Left ventricle myocardium superior (tissue), 1 donor: ENCODE results near the gene NPS. TPM values are rescaled to one million over a fixed set of nuclear protein-coding genes. Genes with fewer than 3 reads are reported as not detected.

ENCODE experiments used
- ATAC-seq: fragments of 200-7000 bp; cut with Tn5 transposase; one replicate; pipeline ENCODE4 v1.9.1; 2020; ENCODE audit warnings: mild to moderate bottlenecking, moderate library complexity
- DNase-seq: peaks from one replicate; pipeline ENCODE4 v3.0.0-alpha.2; 2020
- intact Hi-C: fragments of 100-400 bp; cut with micrococcal nuclease; formaldehyde crosslinking; loops from one replicate; pipeline ENCODE4 v1.11.0; 2022
- total RNA-seq: library from RNA; stranded (reverse); fragmentation: NEBNext Ultra II Directional; extraction: Animal tissue kit (Norgen Biotek cat#: 25700); gene quantifications from one replicate; pipeline ENCODE4 v1.2.1, GENCODE V29; 2021
- donor health status: DM: no; HTN: yes; CAD: no; lungs with severe emphysema.

The NPS gene
- total RNA-seq, 1 donor from 2014 or later: not detected

GRCh38 chr10:127552446-127552845 is 3.3 kb downstream of the NPS start:
- DNase-seq: no peak
- no peak for ATAC-seq
- intact Hi-C loops: no loop called here

DNA sequence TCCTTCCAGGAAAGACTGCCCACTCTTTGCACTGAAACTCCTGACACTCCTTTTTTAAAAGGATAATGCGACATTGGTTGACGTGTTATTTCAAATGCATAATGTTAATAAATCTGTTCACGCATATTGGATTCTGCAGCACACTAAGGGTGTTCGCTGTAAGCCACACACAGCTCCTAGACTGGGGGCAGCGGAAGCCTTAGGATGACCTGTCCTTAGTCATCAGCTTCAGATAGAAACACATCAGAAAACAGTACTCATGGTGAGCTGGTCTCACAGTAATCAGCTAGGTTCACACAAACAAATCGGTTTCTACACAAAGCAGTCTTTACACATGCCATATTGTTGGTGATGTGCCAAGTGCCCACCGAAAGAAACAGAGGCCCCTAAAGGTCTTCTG is 4.3 kb downstream of the NPS start:
- no peak for ATAC-seq
- intact Hi-C loops: no loop called here
- no peak for DNase-seq

DNA sequence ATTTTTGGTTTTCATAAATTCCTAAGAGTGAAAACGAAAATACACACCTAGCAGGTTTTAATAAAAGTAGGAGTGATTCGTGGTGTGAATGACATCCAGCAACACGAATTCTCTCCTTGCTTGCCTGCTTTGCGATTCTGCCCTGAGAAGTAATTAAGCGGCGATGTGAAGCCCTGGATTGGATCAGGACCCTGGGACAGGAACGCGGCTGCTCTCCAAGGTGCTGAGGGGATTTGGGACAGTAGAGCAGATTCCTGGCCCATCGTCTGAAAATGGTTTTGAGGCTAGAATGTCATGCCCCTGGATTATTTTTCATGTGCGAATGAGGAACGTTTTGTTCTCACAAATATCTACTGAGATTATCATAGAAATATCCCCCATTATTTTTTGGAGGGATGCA is 7.8 kb downstream of the NPS start:
- no peak for DNase-seq
- intact Hi-C loops: no loop called here
- ATAC-seq: no peak

DNA sequence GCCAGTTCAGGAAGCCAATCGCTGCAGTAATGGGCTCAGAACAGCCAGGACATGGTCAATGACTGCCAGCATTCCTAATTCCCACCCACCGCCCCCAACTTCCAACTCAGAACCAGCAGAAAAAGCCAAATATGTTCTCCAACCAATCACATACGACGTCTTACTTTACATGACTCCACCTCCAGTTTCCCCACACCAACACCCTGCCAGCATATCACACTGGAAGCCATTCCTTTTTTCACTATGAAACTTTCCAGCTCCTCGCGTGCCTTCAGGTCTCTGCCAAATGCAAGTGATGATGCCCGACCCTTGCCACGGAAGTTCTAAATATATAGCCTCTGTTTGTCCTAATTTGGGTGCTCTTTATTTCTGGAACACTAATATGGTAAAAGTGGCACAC is 12.5 kb downstream of the NPS start:
- intact Hi-C loops: no loop called here
- no peak for ATAC-seq
- DNase-seq: no peak

GRCh38 chr10:127563718-127564553 is 14.8 kb downstream of the NPS start:
- ATAC-seq: no peak
- intact Hi-C loops: no loop called here
- no peak for DNase-seq

- intact Hi-C loops: no loop called here
- ATAC-seq (no peak), DNase-seq (no peak)
Measured at GRCh38 chr10:127564644-127565043, 15.5 kb downstream of the NPS start.

DNA sequence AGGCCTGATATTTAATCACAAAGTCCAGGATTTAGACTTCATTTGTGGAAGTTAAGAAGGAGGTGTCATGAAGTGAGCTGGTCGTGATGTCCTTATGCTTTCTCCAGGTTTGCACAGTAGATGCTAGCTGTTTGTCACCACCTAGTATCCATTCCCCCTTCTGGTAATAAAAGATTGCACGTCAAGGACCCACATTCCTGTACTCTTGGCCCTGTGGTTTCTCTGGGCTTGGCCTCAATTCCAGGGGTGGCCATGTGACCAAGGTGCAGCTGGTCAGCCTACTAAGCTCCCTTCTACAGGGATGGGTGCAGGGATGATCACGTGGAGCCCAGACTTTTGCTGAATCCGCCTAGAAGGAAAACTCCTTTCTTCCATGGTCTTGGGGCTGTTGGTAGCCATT is 16.5 kb downstream of the NPS start:
- DNase-seq: no peak
- no peak for ATAC-seq
- intact Hi-C loops: no loop called here

- intact Hi-C loops: no loop called here
Measured at GRCh38 chr10:127569210-127569609, 20.1 kb downstream of the NPS start.

DNA sequence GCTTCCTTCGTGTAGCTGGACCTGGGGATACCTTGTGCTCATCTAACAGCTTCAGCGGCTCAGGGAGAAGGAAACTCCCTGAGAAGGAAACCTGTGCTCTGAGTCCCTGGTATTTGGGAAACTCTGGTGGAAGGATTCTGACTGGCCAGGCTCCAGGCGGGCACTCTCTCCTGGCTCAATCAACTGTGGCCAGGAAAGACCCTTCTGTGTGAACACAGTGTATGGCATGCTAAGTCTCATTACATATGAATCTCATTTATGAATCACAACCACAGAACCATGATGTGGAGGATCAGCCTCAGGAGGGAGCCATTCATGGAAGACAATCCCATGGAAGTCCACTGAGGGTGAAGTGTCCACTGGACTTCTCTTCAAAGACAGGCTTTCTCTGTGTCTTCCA is 20.9 kb downstream of the NPS start:
- no peak for DNase-seq
- ATAC-seq: no peak
- intact Hi-C loops: no loop called here

More at GRCh38 chr10:127569210-127569609, 20.1 kb downstream of the NPS start:
- no peak for ATAC-seq
- no peak for DNase-seq

DNA sequence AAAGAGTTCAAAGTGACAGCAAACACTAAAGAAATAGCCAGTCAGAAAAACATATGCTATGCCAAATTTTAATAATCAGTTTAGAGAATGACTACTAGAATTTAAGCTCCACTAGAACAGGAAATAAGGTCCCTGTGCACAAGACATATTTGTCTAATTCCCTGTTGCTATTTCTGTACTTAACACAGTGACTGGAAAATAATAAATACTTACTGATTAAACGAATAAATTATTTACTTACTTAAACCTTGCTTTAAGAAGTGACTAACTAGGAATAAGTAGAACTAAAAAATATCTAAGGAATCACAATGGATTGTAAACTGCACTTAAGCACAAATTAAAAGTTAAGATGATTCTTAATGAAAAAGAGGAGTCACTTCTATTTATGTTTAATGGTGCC is 22.3 kb downstream of the NPS start:
- ATAC-seq (no peak), DNase-seq (no peak)
- intact Hi-C loops: no loop called here

DNA sequence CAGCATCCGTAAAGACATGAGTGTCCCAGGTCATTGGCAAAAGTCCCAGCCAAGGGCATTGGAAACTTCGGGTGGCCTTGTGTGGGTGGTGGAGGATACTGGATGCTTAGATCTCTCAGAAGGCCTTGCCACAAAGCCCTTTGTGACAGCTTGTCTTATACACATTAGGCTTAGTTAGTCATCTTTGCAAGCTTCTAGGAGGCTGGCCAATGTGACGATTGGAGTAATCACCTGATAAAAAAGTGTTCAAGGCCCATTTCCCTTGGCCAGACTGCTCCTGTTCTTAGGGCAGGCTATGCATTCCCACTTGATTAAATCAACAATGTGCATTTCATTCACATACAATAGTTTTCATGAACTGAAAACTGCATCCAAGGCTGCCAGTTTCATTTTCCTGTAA is 26.9 kb downstream of the NPS start:
- intact Hi-C loops: no loop called here
- DNase-seq: no peak
- no peak for ATAC-seq

DNA sequence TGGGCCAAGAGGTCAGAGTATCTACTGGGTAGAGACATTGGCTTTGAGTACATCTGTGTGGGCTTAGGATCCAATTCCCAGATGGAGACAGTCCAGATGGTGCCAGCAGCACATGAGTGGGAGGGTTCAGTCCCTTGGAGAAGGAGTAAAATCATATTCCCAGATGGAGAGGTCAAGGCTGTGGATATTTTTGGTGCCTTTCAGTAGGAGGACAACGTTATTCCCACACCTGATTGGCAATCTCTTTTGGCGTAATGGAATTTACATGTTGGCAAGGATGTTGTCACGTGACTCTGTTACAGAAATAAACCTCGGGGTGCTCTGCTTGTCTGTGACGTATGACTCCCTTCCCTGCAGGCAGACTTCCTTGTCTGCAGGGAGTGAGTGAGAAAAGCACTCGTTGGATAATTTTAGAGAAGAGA is 27.6 kb downstream of the NPS start:
- DNase-seq (no peak), ATAC-seq (peak; percentile 31)
- intact Hi-C loops: no loop called here

DNA sequence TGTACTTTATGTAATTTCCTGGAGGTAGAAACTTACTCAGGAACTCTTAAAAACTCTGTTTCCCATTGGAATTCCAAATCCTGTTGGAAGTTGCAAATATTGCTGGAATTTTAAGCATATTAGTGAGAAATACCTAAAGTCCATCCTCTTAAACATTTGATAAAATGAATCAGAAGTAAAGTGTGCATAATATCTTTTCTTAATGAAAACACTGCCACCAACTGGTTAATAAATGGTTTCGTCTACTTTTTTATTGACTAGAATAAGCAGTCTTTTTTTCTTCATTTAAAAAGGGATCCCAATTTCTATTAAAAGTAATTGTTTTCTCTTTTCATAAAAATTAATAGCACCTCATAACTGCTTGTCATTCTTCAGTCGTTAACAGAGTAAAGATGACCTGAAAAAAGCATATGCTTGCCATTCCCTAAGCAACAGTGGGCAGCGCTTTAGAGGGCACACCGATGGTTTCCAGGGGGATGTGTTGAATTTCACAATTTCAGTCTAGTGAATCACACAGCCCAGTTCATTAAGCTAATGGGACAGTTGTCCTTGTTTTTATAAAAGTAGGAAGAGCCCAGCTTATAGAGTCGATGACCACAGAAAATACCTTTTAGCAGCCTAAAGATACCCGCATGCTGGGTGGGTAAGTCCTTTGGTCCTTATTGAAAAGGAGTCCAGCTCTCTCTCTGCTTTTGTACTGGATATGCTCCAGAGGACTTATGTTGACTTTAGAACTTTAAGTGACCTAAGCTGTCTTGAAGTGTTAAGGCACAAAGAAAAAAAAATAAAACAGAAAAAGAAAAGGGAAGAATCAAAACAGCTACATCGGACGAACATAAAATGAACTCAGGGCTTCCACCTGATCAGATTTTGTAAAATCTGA is 28.5 kb downstream of the NPS start:
- intact Hi-C loops: no loop called here
- ATAC-seq (no peak), DNase-seq (no peak)

DNA sequence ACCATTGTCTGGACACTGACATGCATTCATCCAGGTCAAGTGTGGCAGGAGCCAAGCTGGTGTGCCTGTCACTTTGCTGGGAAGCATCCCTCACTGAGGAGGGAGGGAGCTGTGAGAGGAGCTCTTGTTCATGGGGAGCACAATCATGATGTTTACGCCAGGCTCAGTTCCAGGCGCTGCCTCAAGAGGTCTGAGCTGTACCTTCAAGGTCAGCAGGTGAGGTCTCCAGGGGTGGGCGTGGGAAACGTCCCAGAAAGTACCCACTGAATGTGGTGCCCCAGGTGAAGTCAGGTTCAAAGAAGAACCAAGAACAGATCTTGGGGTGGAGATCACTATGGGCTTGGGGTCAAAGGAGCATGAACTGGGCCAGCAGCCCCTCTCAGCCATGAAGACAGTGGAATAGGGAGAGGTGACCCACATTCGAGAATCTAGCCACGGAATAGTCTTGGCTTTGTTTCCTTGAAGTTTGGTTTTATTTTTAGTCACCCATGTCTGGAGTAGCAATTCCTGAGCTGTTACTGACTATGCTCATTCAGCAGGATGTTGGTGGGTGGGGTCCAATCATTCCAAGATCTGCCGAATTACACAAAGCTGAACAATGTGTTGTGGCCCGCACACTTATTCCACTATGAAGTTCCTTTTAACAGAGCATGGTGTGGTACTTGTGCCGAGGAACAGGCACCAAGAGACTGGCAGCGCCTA is 29.3 kb downstream of the NPS start:
- DNase-seq (no peak), ATAC-seq (peak; percentile 60)
- intact Hi-C loops: no loop called here

DNA sequence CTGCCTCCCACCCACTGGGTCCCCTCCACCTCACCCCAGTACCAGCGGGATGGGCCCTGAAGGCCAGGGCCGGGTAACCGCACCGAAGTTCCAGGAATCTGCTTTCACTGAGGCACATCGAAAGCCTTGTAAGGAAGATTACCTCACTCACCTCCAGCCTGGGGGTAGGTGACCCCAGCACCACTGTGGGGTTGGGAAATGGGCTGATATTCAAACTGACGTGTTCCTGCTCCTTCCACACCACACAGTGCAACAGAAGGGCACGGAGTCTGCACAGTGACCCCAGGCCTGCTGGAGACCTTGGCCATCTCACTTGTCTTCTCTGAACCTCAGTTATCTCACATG is 29.8 kb downstream of the NPS start:
- no peak for ATAC-seq
- intact Hi-C loops: no loop called here
- DNase-seq: no peak

GRCh38 chr10:127579640-127580039 is 30.5 kb downstream of the NPS start:
- intact Hi-C loops: no loop called here
- ATAC-seq: no peak
- no peak for DNase-seq

GRCh38 chr10:127580822-127581221 is 31.7 kb downstream of the NPS start:
- DNase-seq (no peak), ATAC-seq (no peak)
- intact Hi-C loops: no loop called here

DNA sequence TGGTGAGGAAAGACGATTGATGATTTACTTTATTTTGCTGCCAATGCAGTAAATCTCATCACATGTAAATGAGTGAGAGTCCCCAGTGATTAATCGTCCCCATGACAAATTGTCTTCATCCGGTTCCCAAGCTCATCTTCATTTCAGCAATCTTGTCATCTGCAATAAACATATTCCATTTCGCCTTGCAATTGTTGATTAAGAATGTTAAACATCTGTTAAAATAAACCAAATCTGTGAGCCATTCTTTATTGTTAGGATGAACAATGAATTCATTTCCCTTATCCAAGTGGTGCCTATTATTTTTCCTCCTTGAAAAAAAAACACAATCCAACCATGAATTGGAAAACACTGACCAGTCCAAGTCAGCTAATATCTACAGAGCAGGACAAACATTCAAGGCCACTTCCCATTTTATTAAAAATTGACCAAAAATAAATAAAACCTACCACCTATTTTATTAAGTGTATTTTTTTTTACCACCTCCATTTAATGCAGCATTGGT is 36.5 kb downstream of the NPS start:
- intact Hi-C loops: no loop called here
- ATAC-seq (no peak), DNase-seq (no peak)

DNA sequence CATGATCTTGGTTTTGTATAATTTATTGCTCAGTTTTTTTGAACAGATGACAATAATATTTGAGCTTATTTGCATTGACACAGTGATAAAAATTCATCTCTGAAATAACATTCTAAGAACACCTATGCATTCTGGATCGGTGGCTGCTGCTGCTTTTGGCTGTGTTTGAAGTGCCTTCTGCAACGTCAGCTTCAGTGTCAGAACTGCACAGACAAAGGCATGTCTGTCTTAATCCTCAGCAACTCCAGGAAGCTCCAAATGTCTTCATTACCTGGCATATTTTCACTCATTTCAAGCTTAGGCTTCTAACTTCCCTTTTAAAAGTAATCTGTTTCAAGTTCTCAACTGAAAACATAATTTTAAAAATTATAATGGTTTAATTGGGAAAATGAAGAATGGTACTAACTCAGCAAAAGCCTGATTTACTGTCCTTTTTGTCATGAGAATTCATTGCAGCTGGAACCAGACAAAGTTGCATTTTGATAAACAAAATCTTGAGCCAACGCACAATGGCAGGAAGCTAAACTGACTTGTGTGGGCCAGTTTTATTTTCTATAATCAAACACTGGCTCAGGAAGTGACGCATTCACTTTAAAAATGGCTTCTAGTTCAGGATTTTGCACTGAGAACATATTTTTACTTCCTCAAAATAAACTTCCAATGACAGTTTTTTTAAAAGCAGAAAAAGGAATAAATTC is 38.7 kb downstream of the NPS start:
- intact Hi-C loops: no loop called here
- DNase-seq: no peak
- ATAC-seq: no peak
